ENCODE data around the gene THAP10.

- no peak for TF ChIP-seq POLR2A (IDR thresholded peaks at IDR 0.05)
- TF ChIP-seq CTCF (IDR thresholded peaks at IDR 0.05), result no peak
Measured at GRCh38 chr15:70882361-70882760, 9.9 kb downstream of the THAP10 start.

Data from adrenal gland (tissue), 5 donors.